Neural cell (in vitro differentiated cells): ENCODE measurements around the gene MOGAT1. TPM values are rescaled to one million over a fixed set of nuclear protein-coding genes. Genes with fewer than 3 reads are reported as not detected.

ENCODE experiments used
- H2AFZ ChIP-seq: fragments of 200-600, 300-800 bp; sonication (generic), shearing (Covaris generic); 2 replicates; pipeline ENCODE4 v1.6.0; 2014; ENCODE audit warnings: low read depth, mild to moderate bottlenecking, antibody characterized with exemption, low read length, moderate library complexity
- H3F3A ChIP-seq: fragments of 200-600 bp; shearing (Covaris generic); 2 replicates; pipeline ENCODE4 v1.6.1; 2016; ENCODE audit warnings: mild to moderate bottlenecking, moderate library complexity, mixed read lengths, antibody characterized with exemption, low read length; ENCODE audit not compliant: insufficient read depth, poor library complexity, severe bottlenecking
- H3K27ac ChIP-seq: fragments of 200-600, 300-800 bp; sonication (generic), shearing (Covaris generic); 2 replicates; pipeline ENCODE4 v1.5.1; 2014; ENCODE audit warnings: mild to moderate bottlenecking, low read length, moderate library complexity
- H3K27me3 ChIP-seq: fragments of 300-800, 200-600 bp; sonication (generic), shearing (Covaris generic); 2 replicates; pipeline ENCODE4 v1.6.0; 2014; ENCODE audit warnings: mild to moderate bottlenecking, low read depth, low read length, moderate library complexity; ENCODE audit not compliant: insufficient read depth
- H3K36me3 ChIP-seq: fragments of 300-800, 200-600 bp; sonication (generic), shearing (Covaris generic); 2 replicates; pipeline ENCODE4 v1.5.1; 2014; ENCODE audit warnings: mild to moderate bottlenecking, antibody characterized with exemption, low read length, moderate library complexity; ENCODE audit not compliant: insufficient read depth
- H3K4me2 ChIP-seq: fragments of 300-800, 200-600 bp; sonication (generic), shearing (Covaris generic); 2 replicates; pipeline ENCODE4 v1.6.0; 2014; ENCODE audit warnings: mild to moderate bottlenecking, low read length
- H3K4me3 ChIP-seq: fragments of 300-800, 200-600 bp; sonication (generic), shearing (Covaris generic); 2 replicates; pipeline ENCODE4 v1.5.1; 2014; ENCODE audit warnings: mild to moderate bottlenecking, low read length, moderate library complexity
- H3K79me2 ChIP-seq: fragments of 200-600 bp; shearing (Covaris generic); replicated peaks from 2 replicates; pipeline ENCODE4 v1.6.0; 2014; ENCODE audit warnings: mild to moderate bottlenecking, low read length, moderate library complexity; ENCODE audit not compliant: insufficient read depth
- H3K9ac ChIP-seq: fragments of 300-800, 200-600 bp; sonication (generic), shearing (Covaris generic); 2 replicates; pipeline ENCODE4 v1.6.1; 2016; ENCODE audit warnings: mild to moderate bottlenecking, low read length, mixed read lengths
- H3K9me2 ChIP-seq: fragments of 200-600 bp; shearing (Covaris generic); 2 replicates; pipeline ENCODE4 v1.6.1; 2016; ENCODE audit warnings: mild to moderate bottlenecking, low read length, mixed read lengths; ENCODE audit not compliant: insufficient read depth
- H3K9me3 ChIP-seq: fragments of 200-600, 300-800 bp; sonication (generic), shearing (Covaris generic); 2 replicates; pipeline ENCODE4 v1.6.1; 2016; ENCODE audit warnings: mild to moderate bottlenecking, mixed run types, low read length, moderate library complexity, mixed read lengths
- H4K20me1 ChIP-seq: fragments of 200-600 bp; shearing (Covaris generic); 2 replicates; pipeline ENCODE4 v1.6.1; 2016; ENCODE audit warnings: mild to moderate bottlenecking, mixed run types; ENCODE audit not compliant: insufficient read depth
- CTCF ChIP-seq: fragments of 450-650 bp; IDR thresholded peaks from 2 replicates; pipeline ENCODE4 v1.5.1; 2014; ENCODE audit warnings: antibody characterized with exemption, mild to moderate bottlenecking, moderate library complexity; ENCODE audit not compliant: poor library complexity, severe bottlenecking
- EP300 ChIP-seq: fragments of 450-650 bp; conservative IDR thresholded peaks from 2 replicates; pipeline ENCODE4 v1.6.1; 2014; ENCODE audit warnings: antibody characterized with exemption, mild to moderate bottlenecking, moderate library complexity; ENCODE audit not compliant: poor library complexity, severe bottlenecking
- EZH2 ChIP-seq: fragments of 200-600, 300-800 bp; shearing (Covaris generic), sonication (generic); IDR thresholded peaks from 2 replicates; pipeline ENCODE4 v1.6.1; 2014; ENCODE audit warnings: antibody characterized with exemption, low read length, borderline replicate concordance, mild to moderate bottlenecking; ENCODE audit not compliant: insufficient read depth, poor library complexity, severe bottlenecking
- MXI1 ChIP-seq: fragments of 450-650 bp; conservative IDR thresholded peaks from 2 replicates; pipeline ENCODE4 v1.6.1; 2014; ENCODE audit warnings: antibody characterized with exemption, mild to moderate bottlenecking; ENCODE audit not compliant: poor library complexity, severe bottlenecking
- POLR2AphosphoS5 ChIP-seq: IDR thresholded peaks from 2 replicates; pipeline ENCODE4 v1.6.1; 2012
- RAD21 ChIP-seq: fragments of 450-650 bp; conservative IDR thresholded peaks from 2 replicates; pipeline ENCODE4 v1.6.1; 2014; ENCODE audit warnings: antibody characterized with exemption, mild to moderate bottlenecking, moderate library complexity
- SMC3 ChIP-seq: fragments of 450-650 bp; conservative IDR thresholded peaks from 2 replicates; pipeline ENCODE4 v1.6.1; 2014; ENCODE audit warnings: antibody characterized with exemption, mild to moderate bottlenecking, moderate library complexity; ENCODE audit not compliant: poor library complexity
- TAF1 ChIP-seq: IDR thresholded peaks from 2 replicates; pipeline ENCODE4 v1.6.1; 2012; ENCODE audit warnings: low read depth
- polyA plus RNA-seq: library from polyadenylated mRNA; depleted of rRNA; stranded (reverse); fragments of >200 nt; gene quantifications from 2 replicates; pipeline ENCODE4 v1.2.3, GENCODE V29; 2014
- TF ChIP-seq, protein P1 (sequence below): IDR thresholded peaks from 2 replicates; pipeline ENCODE4 v1.6.1; 2012; ENCODE audit warnings: borderline replicate concordance

MOGAT1 gene
- polyA plus RNA-seq, 1 donor from 2014 or later = not detected

- no peak for TF ChIP-seq CTCF
- no peak for TF ChIP-seq MXI1
- H3K9me2 ChIP-seq = no peaks in the 10 kb centered on the region
These were observed 1.8 kb downstream of the MOGAT1 start for GRCh38 chr2:222673273-222673672.

GRCh38 chr2:222673883-222674282 is 2.4 kb downstream of the MOGAT1 start:
- Histone ChIP-seq H3K36me3 (no peaks in the 10 kb centered on the region), H3K79me2 (no peaks in the 10 kb centered on the region), H3K27me3 (peaks cover 31% of the 10 kb centered on the region), H3K4me2 (no peak overlapping the region), H3K9me3 (no peaks in the 10 kb centered on the region), H3K27ac (no peak overlapping the region), H3K9me2 (no peaks in the 10 kb centered on the region), H3K4me3 (no peak overlapping the region), H3F3A (no peaks in the 10 kb centered on the region), H4K20me1 (no peaks in the 10 kb centered on the region), H2AFZ (no peak overlapping the region), H3K9ac (no peak overlapping the region)
- TF ChIP-seq CTCF (no peak), EP300 (no peak), RAD21 (no peak), SMC3 (no peak), EZH2 (no peak), MXI1 (no peak), TAF1 (no peak), POLR2AphosphoS5 (no peak)
- TF ChIP-seq, protein P1, sequence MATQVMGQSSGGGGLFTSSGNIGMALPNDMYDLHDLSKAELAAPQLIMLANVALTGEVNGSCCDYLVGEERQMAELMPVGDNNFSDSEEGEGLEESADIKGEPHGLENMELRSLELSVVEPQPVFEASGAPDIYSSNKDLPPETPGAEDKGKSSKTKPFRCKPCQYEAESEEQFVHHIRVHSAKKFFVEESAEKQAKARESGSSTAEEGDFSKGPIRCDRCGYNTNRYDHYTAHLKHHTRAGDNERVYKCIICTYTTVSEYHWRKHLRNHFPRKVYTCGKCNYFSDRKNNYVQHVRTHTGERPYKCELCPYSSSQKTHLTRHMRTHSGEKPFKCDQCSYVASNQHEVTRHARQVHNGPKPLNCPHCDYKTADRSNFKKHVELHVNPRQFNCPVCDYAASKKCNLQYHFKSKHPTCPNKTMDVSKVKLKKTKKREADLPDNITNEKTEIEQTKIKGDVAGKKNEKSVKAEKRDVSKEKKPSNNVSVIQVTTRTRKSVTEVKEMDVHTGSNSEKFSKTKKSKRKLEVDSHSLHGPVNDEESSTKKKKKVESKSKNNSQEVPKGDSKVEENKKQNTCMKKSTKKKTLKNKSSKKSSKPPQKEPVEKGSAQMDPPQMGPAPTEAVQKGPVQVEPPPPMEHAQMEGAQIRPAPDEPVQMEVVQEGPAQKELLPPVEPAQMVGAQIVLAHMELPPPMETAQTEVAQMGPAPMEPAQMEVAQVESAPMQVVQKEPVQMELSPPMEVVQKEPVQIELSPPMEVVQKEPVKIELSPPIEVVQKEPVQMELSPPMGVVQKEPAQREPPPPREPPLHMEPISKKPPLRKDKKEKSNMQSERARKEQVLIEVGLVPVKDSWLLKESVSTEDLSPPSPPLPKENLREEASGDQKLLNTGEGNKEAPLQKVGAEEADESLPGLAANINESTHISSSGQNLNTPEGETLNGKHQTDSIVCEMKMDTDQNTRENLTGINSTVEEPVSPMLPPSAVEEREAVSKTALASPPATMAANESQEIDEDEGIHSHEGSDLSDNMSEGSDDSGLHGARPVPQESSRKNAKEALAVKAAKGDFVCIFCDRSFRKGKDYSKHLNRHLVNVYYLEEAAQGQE = no peak

More at GRCh38 chr2:222673273-222673672, 1.8 kb downstream of the MOGAT1 start:
- Histone ChIP-seq H3K4me3 (no peak overlapping the region), H3K9ac (no peak overlapping the region), H3K4me2 (no peak overlapping the region), H3K79me2 (no peaks in the 10 kb centered on the region), H3F3A (no peaks in the 10 kb centered on the region), H3K27me3 (peaks cover 31% of the 10 kb centered on the region), H4K20me1 (no peaks in the 10 kb centered on the region), H2AFZ (no peak overlapping the region), H3K36me3 (no peaks in the 10 kb centered on the region), H3K9me3 (no peaks in the 10 kb centered on the region), H3K27ac (no peak overlapping the region)
